ENCODE results near the gene TTC33.

The TTC33 gene

GRCh38 chr5:40614923-40615585 lies 140.7 kb downstream of the TTC33 start:
- no peak for TF ChIP-seq CTCF (IDR thresholded peaks at IDR 0.05; ENCODE audit: low read depth, low read length)
- H3K4me3 ChIP-seq (ENCODE audit: low read depth, low read length) = no peak overlapping the region

- H3K4me3 ChIP-seq (ENCODE audit: low read depth, low read length) = no peak overlapping the region
- TF ChIP-seq CTCF (IDR thresholded peaks at IDR 0.05; ENCODE audit: low read depth, low read length) = no peak
Measured at GRCh38 chr5:40614466-40614865, 141.3 kb downstream of the TTC33 start.

GRCh38 chr5:40607202-40607601 lies 148.6 kb downstream of the TTC33 start:
- no peak overlapping the region for H3K4me3 ChIP-seq (ENCODE audit: low read depth, low read length)
- TF ChIP-seq CTCF (IDR thresholded peaks at IDR 0.05; ENCODE audit: low read depth, low read length) = no peak

GRCh38 chr5:40606077-40606765 lies 149.5 kb downstream of the TTC33 start:
- no peak for TF ChIP-seq CTCF (IDR thresholded peaks at IDR 0.05; ENCODE audit: low read depth, low read length)
- no peak overlapping the region for H3K4me3 ChIP-seq (ENCODE audit: low read depth, low read length)

GRCh38 chr5:40605295-40605958 lies 150.3 kb downstream of the TTC33 start:
- TF ChIP-seq CTCF (IDR thresholded peaks at IDR 0.05; ENCODE audit: low read depth, low read length) = no peak
- no peak overlapping the region for H3K4me3 ChIP-seq (ENCODE audit: low read depth, low read length)

- TF ChIP-seq CTCF (IDR thresholded peaks at IDR 0.05; ENCODE audit: low read depth, low read length) = no peak
- no peak overlapping the region for H3K4me3 ChIP-seq (ENCODE audit: low read depth, low read length)
Measured at GRCh38 chr5:40603378-40603777, 152.4 kb downstream of the TTC33 start.
